HepG2 (cell line): ENCODE measurements around the gene CCNI2. TPM values are rescaled to one million over a fixed set of nuclear protein-coding genes. Genes with fewer than 3 reads are reported as not detected.

ENCODE experiments used
- ATAC-seq: fragments of 200-7000 bp; cut with Tn5 transposase; 3 replicates; pipeline ENCODE4 v1.9.1; 2020; ENCODE audit warnings: mild to moderate bottlenecking, moderate library complexity
- BruUV-seq: library from RNA; stranded (reverse); fragments of 400-500 nt; replicated peaks from 2 replicates; lab custom pipeline; 2021; lab: Mats Ljungman, UMichigan
- CTCF ChIA-PET: fragments of 300-600 bp; formaldehyde crosslinking; extraction: SDS; loops from one replicate; lab custom pipeline; 2021; ENCODE audit warnings: low total read pairs, inconsistent platforms, low intra/inter-chr PET ratio; lab: Yijun Ruan, JAX
- POLR2A ChIA-PET: fragments of 350-600 bp; sonication (Branson Sonifier 250); formaldehyde crosslinking; loops from one replicate; lab custom pipeline; 2020; ENCODE audit warnings: antibody characterized with exemption, inconsistent platforms; lab: Yijun Ruan, JAX
- DNase-seq: peaks from one replicate; pipeline ENCODE4 v3.0.0-alpha.2; 2015; ENCODE audit warnings: low spot score
- FAIRE-seq: peaks from 3 replicates; lab custom pipeline; 2011; peaks lifted over from hg19 to GRCh38; lab: Jason Lieb, UNC
- H2AFZ ChIP-seq: one replicate; pipeline ENCODE4 v1.6.1; 2011; ENCODE audit warnings: low read length, inconsistent platforms
- H3K27ac ChIP-seq: fragments of 300-600 bp; 3 replicates; pipeline ENCODE4 v1.8.0; 2011; ENCODE audit warnings: mixed run types, mild to moderate bottlenecking, mixed read lengths, low read length, inconsistent platforms; ENCODE audit not compliant: insufficient read depth; ENCODE audit errors: extremely low read length
- H3K27me3 ChIP-seq, 2 experiments: fragments of 200-600 bp in 1 of 2; 2 replicates in 1 of 2; 3 replicates in 1 of 2; pipeline versions ENCODE4 v1.6.0 to v1.8.0; 2011; ENCODE audit warnings: low read length in 2 of 2, mild to moderate bottlenecking in 2 of 2, moderate library complexity in 2 of 2, inconsistent platforms in 1 of 2; ENCODE audit not compliant: insufficient read depth in 2 of 2, control insufficient read depth in 1 of 2
- H3K36me3 ChIP-seq, 2 experiments: fragments of 200-600 bp in 1 of 2; replicated peaks in 1 of 2; 2 replicates in 1 of 2; 3 replicates in 1 of 2; pipeline versions ENCODE4 v1.5.1 to v1.8.0; 2011; ENCODE audit warnings: low read length in 2 of 2, inconsistent platforms in 1 of 2; ENCODE audit not compliant: insufficient read depth in 2 of 2, control insufficient read depth in 1 of 2
- H3K4me1 ChIP-seq: 2 replicates; pipeline ENCODE4 v1.5.1; 2012; ENCODE audit warnings: low read length, inconsistent platforms; ENCODE audit not compliant: insufficient read depth
- H3K4me2 ChIP-seq: 2 replicates; pipeline ENCODE4 v1.6.0; 2011; ENCODE audit warnings: low read depth, low read length, inconsistent platforms
- H3K4me3 ChIP-seq, 3 experiments: fragments of 200-600 bp in 1 of 3; sonication (generic), shearing (Covaris generic) in 1 of 3; replicated peaks in 1 of 3; 2 replicates each; pipeline ENCODE4 v1.5.1; 2011 to 2016; ENCODE audit warnings: low read length in 3 of 3, inconsistent platforms in 2 of 3, low read depth in 2 of 3, mild to moderate bottlenecking in 2 of 3, control low read depth in 1 of 3, mixed read lengths in 1 of 3; ENCODE audit not compliant: insufficient read depth in 1 of 3
- H3K79me2 ChIP-seq: one replicate; pipeline ENCODE4 v1.6.1; 2011; ENCODE audit warnings: low read length, inconsistent platforms; ENCODE audit not compliant: insufficient read depth
- H3K9ac ChIP-seq: 2 replicates; pipeline ENCODE4 v1.6.0; 2011; ENCODE audit warnings: mild to moderate bottlenecking, low read depth, low read length, inconsistent platforms; ENCODE audit not compliant: insufficient read depth
- H3K9me3 ChIP-seq: 2 replicates; pipeline ENCODE4 v1.5.1; 2012; ENCODE audit warnings: mild to moderate bottlenecking, low read length
- H4K20me1 ChIP-seq: 2 replicates; pipeline ENCODE4 v1.6.0; 2011; ENCODE audit warnings: inconsistent platforms, mild to moderate bottlenecking, low read length, moderate library complexity; ENCODE audit not compliant: insufficient read depth
- NFE2L2 ChIP-seq: fragments of 150-350 bp; IDR thresholded peaks from 2 replicates; pipeline ENCODE4 v1.6.1; 2014; ENCODE audit warnings: low read length
- PAWR ChIP-seq: sonication (generic); formaldehyde crosslinking; IDR thresholded peaks from 2 replicates; pipeline ENCODE4 v1.4.0; 2020; ENCODE audit warnings: missing genetic modification reagents, mild to moderate bottlenecking, borderline replicate concordance
- TOPORS ChIP-seq: sonication (generic); formaldehyde crosslinking; IDR thresholded peaks from 2 replicates; pipeline ENCODE4 v1.8.0; 2023; ENCODE audit warnings: mild to moderate bottlenecking, missing genetic modification reagents
- ZNF232 ChIP-seq: sonication (generic); formaldehyde crosslinking; IDR thresholded peaks from 2 replicates; pipeline ENCODE4 v1.4.0; 2020; ENCODE audit warnings: missing genetic modification reagents, borderline replicate concordance
- ZNF496 ChIP-seq: sonication (generic); formaldehyde crosslinking; IDR thresholded peaks from 2 replicates; pipeline ENCODE4 v1.8.1; 2023; ENCODE audit warnings: mild to moderate bottlenecking, moderate library complexity, missing genetic modification reagents; ENCODE audit not compliant: insufficient replicate concordance
- ZNF547 ChIP-seq: sonication (generic); formaldehyde crosslinking; IDR thresholded peaks from 2 replicates; pipeline ENCODE4 v1.5.1; 2020; ENCODE audit warnings: mild to moderate bottlenecking, missing genetic modification reagents
- WGBS: methylation state at CpG from one replicate; pipeline ENCODE4 v1.1.6; 2017; ENCODE audit warnings: low lambda C conversion rate; 5-methylcytosine and 5-hydroxymethylcytosine counted together
- in situ Hi-C: cut with HindIII; loops from 2 replicates; pipeline ENCODE4 v1.10.0; 2017; ENCODE audit warnings: low pct_unique_long_range_greater_than_20kb; ENCODE audit not compliant: extremely low pct_ligation_motif_present
- intact Hi-C: fragments of 100-400 bp; cut with micrococcal nuclease; formaldehyde crosslinking; loops from one replicate; pipeline ENCODE4 v1.10.0; 2022; ENCODE audit not compliant: unreplicated experiment
- polyA plus RNA-seq, 8 experiments: library from polyadenylated mRNA; depleted of rRNA in 3 of 8; stranded (reverse) in 7 of 8; unstranded in 1 of 8; fragments of >200 nt; fragmentation: Illumina TruSeq in 4 of 8; extraction: Trizol in 4 of 8; gene quantifications; 2 replicates each; pipeline versions ENCODE4 v1.2.1 to v1.2.3, GENCODE V29; 2011 to 2016; ENCODE audit warnings: low read depth in 4 of 8, missing spikeins in 1 of 8, mixed read lengths in 1 of 8; ENCODE audit not compliant: insufficient read depth in 1 of 8
- total RNA-seq, 5 experiments: library from RNA; depleted of rRNA; stranded (reverse); fragments of >200 nt; fragmentation: Illumina TruSeq; extraction: Trizol; gene quantifications; 2 replicates each; pipeline ENCODE4 v1.2.3, GENCODE V29; 2016; ENCODE audit warnings: low read depth in 1 of 5
- TF ChIP-seq, protein P1 (sequence below): sonication (generic); formaldehyde crosslinking; IDR thresholded peaks from 2 replicates; pipeline ENCODE4 v1.8.1; 2023; ENCODE audit warnings: mild to moderate bottlenecking, missing genetic modification reagents, borderline replicate concordance
- TF ChIP-seq, protein P2 (sequence below): conservative IDR thresholded peaks from 2 replicates; pipeline ENCODE4 v1.6.1; 2018; ENCODE audit warnings: missing genetic modification reagents
- TF ChIP-seq, protein P3 (sequence below): sonication (generic); formaldehyde crosslinking; IDR thresholded peaks from 2 replicates; pipeline ENCODE4 v1.5.1; 2020; ENCODE audit warnings: mild to moderate bottlenecking, missing genetic modification reagents, borderline replicate concordance
- TF ChIP-seq, protein P4 (sequence below): sonication (generic); formaldehyde crosslinking; IDR thresholded peaks from 2 replicates; pipeline ENCODE4 v1.4.0; 2020; ENCODE audit warnings: missing genetic modification reagents

CCNI2 gene
- total and polyA plus RNA-seq, 2 of the 13 experiments (the other 11 are each of a cell fraction or from before 2014, with no cell fraction given): not detected

DNA sequence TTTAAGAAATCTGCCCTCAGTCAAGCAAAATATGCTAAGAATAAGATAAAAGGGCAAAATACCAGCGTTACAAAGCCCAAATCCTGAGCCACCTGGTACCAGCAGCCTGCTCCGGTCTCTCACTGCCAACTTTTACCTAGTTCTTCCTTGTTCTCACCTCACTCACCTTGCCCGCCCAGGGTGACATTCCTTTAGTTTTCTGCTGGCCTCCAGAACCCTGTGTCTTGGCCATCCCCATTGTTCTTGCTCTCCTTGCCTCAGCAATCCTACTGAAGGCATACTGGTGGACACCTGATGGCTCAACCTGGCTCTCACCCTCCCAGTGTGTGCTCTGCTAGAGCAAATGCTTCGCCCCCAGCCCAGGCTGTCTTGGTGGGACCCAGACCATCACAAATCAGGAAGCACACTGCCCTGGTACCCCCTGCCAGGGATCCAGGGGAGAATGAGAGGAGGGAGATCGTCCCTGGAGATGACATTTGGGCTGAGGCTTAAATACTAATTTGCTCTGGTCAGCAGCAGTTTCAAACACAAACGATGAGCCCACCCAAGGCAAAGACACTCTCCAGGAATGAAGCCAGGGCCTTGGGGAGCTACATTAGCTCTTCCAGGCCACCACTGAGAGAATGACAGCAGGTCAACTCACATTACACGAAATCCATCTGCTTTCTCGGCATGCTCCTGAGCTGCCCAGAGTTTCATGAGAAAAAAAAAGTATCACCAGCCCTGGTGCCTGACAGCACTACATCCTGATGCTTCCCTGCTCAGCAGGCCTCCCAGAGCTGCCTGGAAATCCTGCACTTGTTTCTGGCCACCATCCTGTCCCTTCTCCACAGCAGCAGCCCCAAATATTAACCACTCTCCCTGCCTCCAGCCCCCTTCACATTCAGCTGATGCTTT lies 42.0 kb downstream of the CCNI2 start:
- DNase-seq: no peak
- in situ Hi-C loops: no loop called here
- ATAC-seq: no peak; the same call in 2 of the 3 replicates
- Histone ChIP-seq H3K4me2 (no peak overlapping the region), H3K4me1 (peaks cover 21% of the 10 kb centered on the region; the same call in 1 of the 2 replicates), H3K9ac (no peak overlapping the region), H3K27me3 (no peaks in the 10 kb centered on the region), H3K79me2 (no peaks in the 10 kb centered on the region), H4K20me1 (no peaks in the 10 kb centered on the region), H3K4me3 (no peak overlapping the region), H3K36me3 (no peaks in the 10 kb centered on the region; a peak in 2 of 5 replicates), H3K9me3 (no peaks in the 10 kb centered on the region), H3K27ac (no peak overlapping the region), H2AFZ (no peak overlapping the region)
- ChIA-PET POLR2A (interaction anchor here (1.1 kb wide), 1 partner anchor 12 kb away, joined by 4 read pairs; no protein-coding TSS in a partner anchor), CTCF (no interaction called here)
- no TSS peak for BruUV-seq
- 88% methylated on average over 8 of the region's 8 CpGs for WGBS
- no peak for FAIRE-seq
- intact Hi-C loops: no loop called here
- TF ChIP-seq, protein P1, sequence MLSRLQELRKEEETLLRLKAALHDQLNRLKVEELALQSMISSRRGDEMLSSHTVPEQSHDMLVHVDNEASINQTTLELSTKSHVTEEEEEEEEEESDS (CRISPR knock-in tag): no peak
- TF ChIP-seq ZNF232 (CRISPR knock-in tag): no peak
- TF ChIP-seq, protein P2, sequence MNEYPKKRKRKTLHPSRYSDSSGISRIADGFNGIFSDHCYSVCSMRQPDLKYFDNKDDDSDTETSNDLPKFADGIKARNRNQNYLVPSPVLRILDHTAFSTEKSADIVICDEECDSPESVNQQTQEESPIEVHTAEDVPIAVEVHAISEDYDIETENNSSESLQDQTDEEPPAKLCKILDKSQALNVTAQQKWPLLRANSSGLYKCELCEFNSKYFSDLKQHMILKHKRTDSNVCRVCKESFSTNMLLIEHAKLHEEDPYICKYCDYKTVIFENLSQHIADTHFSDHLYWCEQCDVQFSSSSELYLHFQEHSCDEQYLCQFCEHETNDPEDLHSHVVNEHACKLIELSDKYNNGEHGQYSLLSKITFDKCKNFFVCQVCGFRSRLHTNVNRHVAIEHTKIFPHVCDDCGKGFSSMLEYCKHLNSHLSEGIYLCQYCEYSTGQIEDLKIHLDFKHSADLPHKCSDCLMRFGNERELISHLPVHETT: no peak
- TF ChIP-seq ZNF547 (CRISPR knock-in tag): no peak
- TF ChIP-seq ZNF496 (CRISPR knock-in tag): no peak
- TF ChIP-seq TOPORS (CRISPR knock-in tag): no peak
- TF ChIP-seq, protein P3, sequence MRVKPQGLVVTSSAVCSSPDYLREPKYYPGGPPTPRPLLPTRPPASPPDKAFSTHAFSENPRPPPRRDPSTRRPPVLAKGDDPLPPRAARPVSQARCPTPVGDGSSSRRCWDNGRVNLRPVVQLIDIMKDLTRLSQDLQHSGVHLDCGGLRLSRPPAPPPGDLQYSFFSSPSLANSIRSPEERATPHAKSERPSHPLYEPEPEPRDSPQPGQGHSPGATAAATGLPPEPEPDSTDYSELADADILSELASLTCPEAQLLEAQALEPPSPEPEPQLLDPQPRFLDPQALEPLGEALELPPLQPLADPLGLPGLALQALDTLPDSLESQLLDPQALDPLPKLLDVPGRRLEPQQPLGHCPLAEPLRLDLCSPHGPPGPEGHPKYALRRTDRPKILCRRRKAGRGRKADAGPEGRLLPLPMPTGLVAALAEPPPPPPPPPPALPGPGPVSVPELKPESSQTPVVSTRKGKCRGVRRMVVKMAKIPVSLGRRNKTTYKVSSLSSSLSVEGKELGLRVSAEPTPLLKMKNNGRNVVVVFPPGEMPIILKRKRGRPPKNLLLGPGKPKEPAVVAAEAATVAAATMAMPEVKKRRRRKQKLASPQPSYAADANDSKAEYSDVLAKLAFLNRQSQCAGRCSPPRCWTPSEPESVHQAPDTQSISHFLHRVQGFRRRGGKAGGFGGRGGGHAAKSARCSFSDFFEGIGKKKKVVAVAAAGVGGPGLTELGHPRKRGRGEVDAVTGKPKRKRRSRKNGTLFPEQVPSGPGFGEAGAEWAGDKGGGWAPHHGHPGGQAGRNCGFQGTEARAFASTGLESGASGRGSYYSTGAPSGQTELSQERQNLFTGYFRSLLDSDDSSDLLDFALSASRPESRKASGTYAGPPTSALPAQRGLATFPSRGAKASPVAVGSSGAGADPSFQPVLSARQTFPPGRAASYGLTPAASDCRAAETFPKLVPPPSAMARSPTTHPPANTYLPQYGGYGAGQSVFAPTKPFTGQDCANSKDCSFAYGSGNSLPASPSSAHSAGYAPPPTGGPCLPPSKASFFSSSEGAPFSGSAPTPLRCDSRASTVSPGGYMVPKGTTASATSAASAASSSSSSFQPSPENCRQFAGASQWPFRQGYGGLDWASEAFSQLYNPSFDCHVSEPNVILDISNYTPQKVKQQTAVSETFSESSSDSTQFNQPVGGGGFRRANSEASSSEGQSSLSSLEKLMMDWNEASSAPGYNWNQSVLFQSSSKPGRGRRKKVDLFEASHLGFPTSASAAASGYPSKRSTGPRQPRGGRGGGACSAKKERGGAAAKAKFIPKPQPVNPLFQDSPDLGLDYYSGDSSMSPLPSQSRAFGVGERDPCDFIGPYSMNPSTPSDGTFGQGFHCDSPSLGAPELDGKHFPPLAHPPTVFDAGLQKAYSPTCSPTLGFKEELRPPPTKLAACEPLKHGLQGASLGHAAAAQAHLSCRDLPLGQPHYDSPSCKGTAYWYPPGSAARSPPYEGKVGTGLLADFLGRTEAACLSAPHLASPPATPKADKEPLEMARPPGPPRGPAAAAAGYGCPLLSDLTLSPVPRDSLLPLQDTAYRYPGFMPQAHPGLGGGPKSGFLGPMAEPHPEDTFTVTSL (CRISPR knock-in tag): no peak
- TF ChIP-seq NFE2L2: no peak
- TF ChIP-seq, protein P4, sequence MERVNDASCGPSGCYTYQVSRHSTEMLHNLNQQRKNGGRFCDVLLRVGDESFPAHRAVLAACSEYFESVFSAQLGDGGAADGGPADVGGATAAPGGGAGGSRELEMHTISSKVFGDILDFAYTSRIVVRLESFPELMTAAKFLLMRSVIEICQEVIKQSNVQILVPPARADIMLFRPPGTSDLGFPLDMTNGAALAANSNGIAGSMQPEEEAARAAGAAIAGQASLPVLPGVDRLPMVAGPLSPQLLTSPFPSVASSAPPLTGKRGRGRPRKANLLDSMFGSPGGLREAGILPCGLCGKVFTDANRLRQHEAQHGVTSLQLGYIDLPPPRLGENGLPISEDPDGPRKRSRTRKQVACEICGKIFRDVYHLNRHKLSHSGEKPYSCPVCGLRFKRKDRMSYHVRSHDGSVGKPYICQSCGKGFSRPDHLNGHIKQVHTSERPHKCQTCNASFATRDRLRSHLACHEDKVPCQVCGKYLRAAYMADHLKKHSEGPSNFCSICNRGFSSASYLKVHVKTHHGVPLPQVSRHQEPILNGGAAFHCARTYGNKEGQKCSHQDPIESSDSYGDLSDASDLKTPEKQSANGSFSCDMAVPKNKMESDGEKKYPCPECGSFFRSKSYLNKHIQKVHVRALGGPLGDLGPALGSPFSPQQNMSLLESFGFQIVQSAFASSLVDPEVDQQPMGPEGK (CRISPR knock-in tag): no peak
- TF ChIP-seq PAWR: no peak
